ENCODE results near the gene STARD5.
"Not testable (repeated sequence)": the region's sequence is repeated elsewhere in the genome, so short reads cannot be mapped to it uniquely, and the experiment has no call there.

The STARD5 gene

GRCh38 chr15:81361891-81362290 lies 38.0 kb upstream of the STARD5 start:
- H3K4me3 ChIP-seq (ENCODE audit: control insufficient read depth, low read depth, low read length): no peak overlapping the region
- DNase-seq (ENCODE audit: low read depth): no peak
- TF ChIP-seq, protein P1, sequence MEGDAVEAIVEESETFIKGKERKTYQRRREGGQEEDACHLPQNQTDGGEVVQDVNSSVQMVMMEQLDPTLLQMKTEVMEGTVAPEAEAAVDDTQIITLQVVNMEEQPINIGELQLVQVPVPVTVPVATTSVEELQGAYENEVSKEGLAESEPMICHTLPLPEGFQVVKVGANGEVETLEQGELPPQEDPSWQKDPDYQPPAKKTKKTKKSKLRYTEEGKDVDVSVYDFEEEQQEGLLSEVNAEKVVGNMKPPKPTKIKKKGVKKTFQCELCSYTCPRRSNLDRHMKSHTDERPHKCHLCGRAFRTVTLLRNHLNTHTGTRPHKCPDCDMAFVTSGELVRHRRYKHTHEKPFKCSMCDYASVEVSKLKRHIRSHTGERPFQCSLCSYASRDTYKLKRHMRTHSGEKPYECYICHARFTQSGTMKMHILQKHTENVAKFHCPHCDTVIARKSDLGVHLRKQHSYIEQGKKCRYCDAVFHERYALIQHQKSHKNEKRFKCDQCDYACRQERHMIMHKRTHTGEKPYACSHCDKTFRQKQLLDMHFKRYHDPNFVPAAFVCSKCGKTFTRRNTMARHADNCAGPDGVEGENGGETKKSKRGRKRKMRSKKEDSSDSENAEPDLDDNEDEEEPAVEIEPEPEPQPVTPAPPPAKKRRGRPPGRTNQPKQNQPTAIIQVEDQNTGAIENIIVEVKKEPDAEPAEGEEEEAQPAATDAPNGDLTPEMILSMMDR (IDR thresholded peaks at IDR 0.05; ENCODE audit: control insufficient read depth, insufficient read depth, low read depth, low read length, missing control alignments): no peak

DNA sequence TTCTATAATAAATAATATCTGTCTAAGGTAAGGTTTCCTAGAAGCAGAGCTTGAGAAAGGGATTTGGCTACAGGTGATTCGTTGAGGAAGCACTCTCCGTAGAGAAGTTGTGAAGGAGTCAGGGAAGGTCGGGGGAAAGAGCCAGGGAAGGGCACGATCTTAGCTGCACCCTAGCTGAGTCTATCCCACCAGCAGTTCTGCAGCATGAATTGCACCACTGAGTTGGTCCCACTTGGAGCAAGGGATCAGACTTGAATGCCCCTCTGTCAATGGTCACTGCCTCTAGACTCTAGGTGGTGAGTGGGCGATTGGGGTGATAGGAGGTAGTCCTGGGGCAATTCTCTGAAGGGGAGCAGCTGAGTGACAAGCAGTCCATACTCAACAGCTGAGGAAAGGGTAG lies 36.5 kb upstream of the STARD5 start:
- H3K4me3 ChIP-seq (ENCODE audit: control insufficient read depth, low read depth, low read length): no peak overlapping the region
- no peak for DNase-seq (ENCODE audit: low read depth)
- TF ChIP-seq, protein P1 (IDR thresholded peaks at IDR 0.05; ENCODE audit: control insufficient read depth, insufficient read depth, low read depth, low read length, missing control alignments): no peak

DNA sequence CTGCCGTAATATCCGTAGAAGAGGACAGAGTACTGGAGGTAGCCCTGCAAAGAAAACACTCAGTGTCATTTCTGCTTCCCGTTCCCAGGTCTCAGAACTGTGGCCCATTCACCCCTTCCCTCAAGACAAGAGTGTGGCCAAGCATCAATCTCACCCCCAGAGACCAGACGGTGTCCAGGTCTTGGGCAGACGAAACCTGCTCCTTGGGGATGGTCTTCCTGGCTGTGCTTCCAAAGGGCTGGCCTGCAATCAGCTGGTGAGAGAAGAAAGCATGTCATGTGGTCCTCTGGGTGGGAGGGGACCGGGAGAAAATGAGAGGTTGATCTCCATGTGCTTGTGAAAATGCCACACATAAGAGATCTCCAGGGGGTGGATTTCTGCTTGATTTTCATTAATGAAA lies 34.3 kb upstream of the STARD5 start:
- TF ChIP-seq, protein P1 (IDR thresholded peaks at IDR 0.05; ENCODE audit: control insufficient read depth, insufficient read depth, low read depth, low read length, missing control alignments): no peak
- H3K4me3 ChIP-seq (ENCODE audit: control insufficient read depth, low read depth, low read length): no peak overlapping the region
- no peak for DNase-seq (ENCODE audit: low read depth)

- no peak for DNase-seq (ENCODE audit: low read depth)
- TF ChIP-seq, protein P1 (IDR thresholded peaks at IDR 0.05; ENCODE audit: control insufficient read depth, insufficient read depth, low read depth, low read length, missing control alignments): no peak
- H3K4me3 ChIP-seq (ENCODE audit: control insufficient read depth, low read depth, low read length): no peak overlapping the region
Measured at GRCh38 chr15:81357180-81357686, 33.3 kb upstream of the STARD5 start.

- TF ChIP-seq, protein P1 (IDR thresholded peaks at IDR 0.05; ENCODE audit: control insufficient read depth, insufficient read depth, low read depth, low read length, missing control alignments): no peak
- no peak overlapping the region for H3K4me3 ChIP-seq (ENCODE audit: control insufficient read depth, low read depth, low read length)
- no peak for DNase-seq (ENCODE audit: low read depth)
Measured at GRCh38 chr15:81356252-81356651, 32.3 kb upstream of the STARD5 start.

DNA sequence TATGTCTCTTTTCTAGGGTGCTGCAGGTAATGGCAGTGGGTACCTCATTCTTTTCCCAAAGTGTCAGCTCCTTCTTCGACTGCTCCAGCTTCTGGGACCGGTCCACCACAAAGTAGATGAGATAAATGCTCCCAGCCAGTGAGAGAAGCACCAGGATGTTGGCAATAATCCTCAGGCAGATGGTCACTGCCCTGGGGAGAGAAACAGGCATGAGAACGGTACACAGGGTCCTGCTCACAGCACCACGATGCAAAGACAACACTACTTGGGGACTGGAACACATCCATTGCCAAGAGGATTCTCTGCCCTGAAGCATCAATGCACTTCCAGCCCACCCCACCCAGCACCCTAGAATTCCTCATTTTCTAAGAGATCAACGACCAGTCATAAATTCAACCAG lies 27.7 kb upstream of the STARD5 start:
- no peak for DNase-seq (ENCODE audit: low read depth)
- H3K4me3 ChIP-seq (ENCODE audit: control insufficient read depth, low read depth, low read length): no peak overlapping the region
- TF ChIP-seq, protein P1 (IDR thresholded peaks at IDR 0.05; ENCODE audit: control insufficient read depth, insufficient read depth, low read depth, low read length, missing control alignments): no peak

GRCh38 chr15:81349271-81349670 lies 25.3 kb upstream of the STARD5 start:
- DNase-seq (ENCODE audit: low read depth): no peak
- H3K4me3 ChIP-seq (ENCODE audit: control insufficient read depth, low read depth, low read length): no peak overlapping the region
- TF ChIP-seq, protein P1 (IDR thresholded peaks at IDR 0.05; ENCODE audit: control insufficient read depth, insufficient read depth, low read depth, low read length, missing control alignments): no peak

GRCh38 chr15:81348691-81349090 lies 24.8 kb upstream of the STARD5 start:
- not testable (repeated sequence) for DNase-seq (ENCODE audit: low read depth); H3K4me3 ChIP-seq (ENCODE audit: control insufficient read depth, low read depth, low read length)

Measured in AG09309 (cell line).